Mesenteric fat pad (tissue), 1 donor: ENCODE results near the gene NEU1. TPM values are rescaled to one million over a fixed set of nuclear protein-coding genes. Genes with fewer than 3 reads are reported as not detected.
"Not testable (repeated sequence)": the region's sequence is repeated elsewhere in the genome, so short reads cannot be mapped to it uniquely, and the experiment has no call there.

ENCODE experiments used
- DNase-seq: peaks from one replicate; pipeline ENCODE4 v3.0.0-alpha.2; 2020; ENCODE audit warnings: low spot score
- total RNA-seq: library from RNA; stranded (reverse); fragmentation: NEBNext Ultra II Directional; extraction: Animal tissue kit (Norgen Biotek cat#: 25700); gene quantifications from one replicate; pipeline ENCODE4 v1.2.1, GENCODE V29; 2021
- donor health status: DM: yes; HTN: yes; CAD: no.

The NEU1 gene
- total RNA-seq, 1 donor from 2014 or later, result 40.7 TPM

GRCh38 chr6:31844507-31844906 is 18.1 kb downstream of the NEU1 start:
- DNase-seq, result no peak

DNA sequence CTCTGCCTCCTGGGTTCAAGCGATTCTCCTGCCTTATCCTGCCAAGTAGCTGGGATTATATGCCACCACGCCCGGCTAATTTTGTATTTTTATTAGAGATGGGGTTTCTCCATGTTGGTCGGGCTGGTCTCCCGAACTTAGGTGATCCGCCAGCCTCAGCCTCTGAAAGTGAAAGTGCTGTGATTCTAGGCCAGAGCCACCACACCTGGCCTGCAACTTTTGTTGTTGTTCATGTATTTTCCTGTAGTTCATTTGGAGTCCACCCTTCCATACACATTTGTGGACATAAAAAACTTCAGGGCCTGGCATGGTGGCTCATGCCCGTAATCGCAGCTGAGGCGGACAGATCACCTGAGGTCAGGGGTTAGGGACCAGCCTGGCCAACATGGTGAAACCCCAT is 20.6 kb downstream of the NEU1 start:
- no peak for DNase-seq

GRCh38 chr6:31839779-31840126 is 22.9 kb downstream of the NEU1 start:
- not testable (repeated sequence) for DNase-seq

DNA sequence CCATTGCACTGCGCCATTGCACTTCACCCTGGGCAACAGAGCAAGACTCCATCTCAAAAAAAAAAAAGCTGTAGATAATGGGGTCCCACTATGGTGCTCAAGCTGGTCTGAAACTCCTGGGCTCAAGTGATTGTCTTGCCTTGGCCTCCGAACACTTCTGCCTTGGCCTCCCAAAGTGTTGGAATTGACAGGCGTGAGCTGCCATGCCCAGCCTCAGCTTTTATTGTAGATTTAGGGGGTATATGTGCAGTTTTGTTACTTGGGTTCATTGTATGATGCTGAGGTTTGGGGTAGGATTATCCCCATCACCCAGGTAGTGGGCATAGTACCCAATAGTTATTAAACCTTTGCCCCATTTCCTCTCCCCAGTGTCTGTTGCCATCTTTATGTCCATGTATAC is 23.7 kb downstream of the NEU1 start:
- DNase-seq, result no peak

GRCh38 chr6:31838114-31838553 is 24.5 kb downstream of the NEU1 start:
- DNase-seq, result not testable (repeated sequence)

DNA sequence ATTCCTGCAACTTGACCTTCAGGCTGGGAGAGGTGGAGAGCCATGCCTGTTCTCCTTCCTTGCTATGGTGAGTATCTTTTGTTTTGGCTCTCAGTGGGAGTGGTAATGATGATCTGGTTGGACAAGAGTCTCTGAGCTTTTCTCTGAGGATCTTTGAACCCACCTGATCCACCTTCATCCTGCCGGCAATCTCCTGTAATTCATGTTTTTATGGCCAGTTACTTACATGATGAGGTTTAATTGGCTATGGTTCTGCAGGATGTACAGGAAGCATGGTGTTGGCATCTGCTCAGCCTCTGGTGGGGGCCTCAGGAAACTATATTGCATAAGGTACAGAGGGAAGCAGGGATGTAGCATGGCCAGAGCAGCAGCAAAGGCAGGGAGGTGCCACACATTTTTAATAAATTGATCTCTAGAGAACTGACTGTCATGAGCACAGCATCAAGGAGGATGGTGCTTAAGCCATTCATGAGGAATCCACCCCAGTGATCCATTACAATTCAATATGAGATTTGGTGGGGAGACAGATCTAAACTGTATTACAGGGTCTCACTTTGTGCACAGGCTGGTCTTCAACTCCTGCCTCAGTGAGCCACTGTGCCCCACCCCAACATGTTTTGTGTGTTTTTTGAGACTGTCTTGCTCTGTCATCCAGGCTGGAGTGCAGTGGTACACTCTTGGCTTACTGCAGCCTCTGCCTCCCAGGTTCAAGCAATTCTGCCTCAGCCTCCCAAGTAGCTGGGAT is 25.1 kb downstream of the NEU1 start:
- DNase-seq, result no peak

DNA sequence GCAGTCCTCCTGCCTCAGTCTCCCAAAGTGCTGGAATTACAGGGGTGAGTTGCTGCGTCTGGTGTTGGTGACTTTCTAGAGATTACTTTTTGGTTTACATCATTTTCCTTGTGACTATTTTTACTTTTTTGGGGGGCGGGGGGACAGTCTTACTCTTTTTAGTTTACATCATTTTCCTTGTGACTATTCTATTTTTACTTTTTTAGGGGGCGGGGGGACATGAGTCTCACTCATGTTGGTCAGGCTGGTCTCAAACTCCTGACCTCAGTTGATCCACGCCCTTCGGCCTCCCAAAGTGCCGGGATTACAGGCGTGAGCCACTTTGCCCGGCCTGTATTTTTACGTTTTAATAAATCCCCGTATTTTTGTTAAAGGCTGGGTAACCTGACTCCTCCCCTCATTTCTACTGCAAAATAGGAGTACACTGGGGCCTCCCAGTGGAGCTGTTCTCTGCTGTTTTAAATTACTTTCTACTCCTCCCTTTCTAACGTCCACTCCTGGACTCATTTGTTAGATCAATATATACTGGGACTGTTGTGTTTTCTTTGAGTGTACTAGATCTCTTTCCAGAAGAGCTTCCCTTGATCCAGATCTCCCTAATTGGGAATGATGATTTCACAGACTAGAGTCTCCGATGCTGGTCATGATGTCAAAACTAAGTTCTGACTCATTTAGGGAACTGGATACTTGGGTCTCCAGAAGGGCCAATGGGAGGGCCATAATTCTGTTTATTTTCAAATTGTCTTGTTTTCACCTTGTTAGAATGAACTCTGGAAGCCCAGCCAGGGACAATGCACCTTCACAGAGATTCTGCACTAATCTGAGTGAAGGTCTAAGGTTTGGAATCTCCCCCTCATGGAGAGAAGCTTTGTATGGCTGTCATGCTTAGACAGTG is 25.9 kb downstream of the NEU1 start:
- no peak for DNase-seq

GRCh38 chr6:31836047-31836473 is 26.6 kb downstream of the NEU1 start:
- no peak for DNase-seq

DNA sequence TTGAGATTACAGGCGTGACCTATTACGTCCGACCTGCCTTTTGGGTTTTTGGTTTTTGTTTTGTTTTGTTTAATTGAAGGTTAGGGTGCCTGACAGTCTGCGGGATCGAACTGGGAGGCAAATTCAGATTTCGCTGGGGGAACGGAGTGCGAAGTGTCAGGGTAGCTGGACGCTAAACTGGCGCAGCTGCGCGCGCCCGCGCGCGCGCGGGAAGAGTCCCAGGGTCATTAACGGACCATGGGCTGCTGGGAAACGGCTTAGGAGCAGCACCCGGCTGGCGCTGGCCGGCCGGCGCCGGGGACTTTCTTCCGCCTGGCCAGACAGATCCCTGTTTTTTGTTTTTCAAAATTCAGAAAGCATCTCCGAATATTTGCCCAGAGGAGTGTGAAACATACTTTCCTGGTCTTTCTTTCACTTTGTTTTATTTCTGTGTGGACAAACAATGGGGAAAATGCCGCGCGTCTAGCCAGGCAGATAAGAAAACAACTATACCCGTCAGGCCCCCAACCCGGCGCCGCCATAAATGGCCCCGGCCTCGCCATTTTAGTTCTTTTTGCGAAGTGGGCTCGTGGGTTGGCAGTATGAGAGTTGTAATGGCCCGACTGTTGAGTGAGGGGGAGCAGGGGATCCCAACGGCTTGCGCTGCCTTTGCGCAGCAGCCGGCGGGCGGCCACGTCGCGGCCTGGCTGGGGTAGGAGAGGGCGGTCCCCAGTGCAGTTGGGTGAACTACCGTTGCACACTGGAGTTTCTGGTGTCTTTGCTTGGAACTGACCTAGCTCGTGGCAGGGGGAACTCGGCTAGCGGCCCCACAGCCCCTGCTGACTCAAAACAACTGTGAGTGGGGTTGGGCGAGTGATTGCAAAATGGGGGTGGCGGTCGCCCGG is 28.0 kb downstream of the NEU1 start:
- DNase-seq, result peak; percentile 94

DNA sequence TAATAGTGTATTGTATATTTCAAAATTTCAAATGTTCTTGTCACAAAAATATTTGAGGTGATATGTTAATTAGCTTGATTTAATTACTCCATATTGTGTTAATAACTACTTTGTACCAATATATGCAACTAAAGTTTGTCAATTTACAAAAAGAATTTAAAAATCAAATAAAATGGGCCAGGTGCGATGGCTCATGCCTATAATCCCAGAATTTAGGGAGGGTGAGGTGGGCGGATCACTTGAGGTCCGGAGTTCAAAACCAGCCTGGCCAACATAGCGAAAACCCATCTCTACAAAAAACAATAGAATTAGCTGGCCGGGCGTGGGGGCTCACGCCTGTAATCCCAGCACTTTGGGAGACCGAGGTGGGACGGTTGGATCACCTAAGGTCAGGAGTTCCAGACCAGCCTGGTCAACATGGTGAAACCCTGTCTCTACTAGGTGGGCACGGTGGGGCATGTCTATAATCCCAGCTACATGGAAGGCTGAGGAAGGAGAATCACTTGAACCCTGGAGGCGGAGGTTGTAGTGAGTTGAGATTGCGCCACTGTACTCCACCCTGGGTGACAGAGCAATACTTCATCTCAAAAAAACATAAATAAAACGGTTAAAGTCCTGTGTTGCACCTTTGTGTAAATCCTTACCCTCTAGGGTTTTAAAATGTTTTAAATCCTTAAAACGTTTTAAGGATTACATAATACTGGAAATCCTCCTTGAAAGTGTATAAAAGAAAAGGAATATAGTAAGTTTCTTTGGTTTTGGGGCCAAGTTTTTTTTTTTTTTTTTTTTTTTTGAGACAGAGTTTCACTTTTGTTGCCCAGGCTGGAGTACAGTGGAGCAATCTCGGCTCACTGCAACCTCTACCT is 31.0 kb downstream of the NEU1 start:
- no peak for DNase-seq

GRCh38 chr6:31830886-31831335 is 31.7 kb downstream of the NEU1 start:
- DNase-seq, result no peak

DNA sequence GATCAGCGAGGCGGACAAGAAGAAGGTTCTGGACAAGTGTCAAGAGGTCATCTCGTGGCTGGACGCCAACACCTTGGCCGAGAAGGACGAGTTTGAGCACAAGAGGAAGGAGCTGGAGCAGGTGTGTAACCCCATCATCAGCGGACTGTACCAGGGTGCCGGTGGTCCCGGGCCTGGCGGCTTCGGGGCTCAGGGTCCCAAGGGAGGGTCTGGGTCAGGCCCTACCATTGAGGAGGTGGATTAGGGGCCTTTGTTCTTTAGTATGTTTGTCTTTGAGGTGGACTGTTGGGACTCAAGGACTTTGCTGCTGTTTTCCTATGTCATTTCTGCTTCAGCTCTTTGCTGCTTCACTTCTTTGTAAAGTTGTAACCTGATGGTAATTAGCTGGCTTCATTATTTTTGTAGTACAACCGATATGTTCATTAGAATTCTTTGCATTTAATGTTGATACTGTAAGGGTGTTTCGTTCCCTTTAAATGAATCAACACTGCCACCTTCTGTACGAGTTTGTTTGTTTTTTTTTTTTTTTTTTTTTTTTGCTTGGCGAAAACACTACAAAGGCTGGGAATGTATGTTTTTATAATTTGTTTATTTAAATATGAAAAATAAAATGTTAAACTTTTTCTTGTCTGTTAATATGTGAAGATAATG is 32.9 kb downstream of the NEU1 start:
- no peak for DNase-seq

DNA sequence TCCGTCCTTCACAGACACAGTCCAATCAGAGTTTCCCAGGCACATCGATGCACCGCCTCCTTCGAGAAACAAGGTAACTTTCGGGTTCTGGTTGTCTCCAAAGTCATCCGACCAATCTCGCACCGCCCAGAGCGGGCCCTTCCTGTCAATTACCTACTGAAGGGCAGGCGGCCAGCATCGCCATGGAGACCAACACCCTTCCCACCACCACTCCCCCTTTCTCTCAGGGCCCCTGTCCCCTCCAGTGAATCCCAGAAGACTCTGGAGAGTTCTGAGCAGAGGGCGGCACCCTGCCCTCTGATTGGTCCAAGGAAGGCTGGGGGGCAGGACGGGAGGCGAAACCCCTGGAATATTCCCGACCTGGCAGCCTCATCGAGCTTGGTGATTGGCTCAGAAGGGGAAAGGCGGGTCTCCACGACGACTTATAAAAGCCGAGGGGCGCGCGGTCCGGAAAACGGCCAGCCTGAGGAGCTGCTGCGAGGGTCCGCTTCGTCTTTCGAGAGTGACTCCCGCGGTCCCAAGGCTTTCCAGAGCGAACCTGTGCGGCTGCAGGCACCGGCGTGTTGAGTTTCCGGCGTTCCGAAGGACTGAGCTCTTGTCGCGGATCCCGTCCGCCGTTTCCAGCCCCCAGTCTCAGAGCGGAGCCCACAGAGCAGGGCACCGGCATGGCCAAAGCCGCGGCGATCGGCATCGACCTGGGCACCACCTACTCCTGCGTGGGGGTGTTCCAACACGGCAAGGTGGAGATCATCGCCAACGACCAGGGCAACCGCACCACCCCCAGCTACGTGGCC is 35.1 kb downstream of the NEU1 start, which contains the start of gene HSPA1B:
TSS of gene HSPA1B (plus strand) at position 453 of the 794 bp plus-strand sequence. CDS start at position 666, 213 bp downstream.
- peak; percentile 98 for DNase-seq

DNA sequence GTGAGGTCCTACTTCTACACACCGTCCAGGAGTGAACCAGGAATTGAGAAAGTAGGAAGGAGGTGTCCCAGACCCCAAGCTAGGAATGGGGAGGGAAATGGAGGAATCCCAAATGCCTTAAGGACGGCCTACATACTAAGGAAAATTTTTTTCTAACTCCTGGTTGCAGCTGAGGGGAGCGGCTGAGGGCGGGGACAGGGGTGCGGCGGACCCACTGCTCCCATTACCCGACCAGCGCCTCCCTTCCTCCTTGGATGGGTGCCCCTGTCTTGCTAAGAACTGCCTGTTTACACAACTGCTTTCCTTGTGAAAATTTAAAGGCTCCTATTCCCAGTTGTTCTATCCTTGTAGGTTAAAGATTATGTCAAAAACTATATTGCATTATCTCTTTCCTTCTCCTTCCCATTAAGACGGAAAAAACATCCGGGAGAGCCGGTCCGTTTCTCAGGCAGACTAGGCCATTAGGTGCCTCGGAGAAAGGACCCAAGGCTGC is 35.8 kb downstream of the NEU1 start:
- peak; percentile 92 for DNase-seq

- DNase-seq, result no peak
Observed at GRCh38 chr6:31825553-31825952, 37.1 kb downstream of the NEU1 start.

GRCh38 chr6:31823592-31824196 is 38.9 kb downstream of the NEU1 start:
- not testable (repeated sequence) for DNase-seq

GRCh38 chr6:31822036-31822821 is 40.4 kb downstream of the NEU1 start:
- peak; percentile 91 for DNase-seq
